Panc1 (cell line): ENCODE results near the gene ITGA3. TPM values are rescaled to one million over a fixed set of nuclear protein-coding genes. Genes with fewer than 3 reads are reported as not detected.

Experiments used
- ATAC-seq: fragments of 200-7000 bp; cut with Tn5 transposase; 2 replicates; pipeline ENCODE4 v1.9.1; 2020; ENCODE audit warnings: mild to moderate bottlenecking, moderate library complexity
- BruUV-seq: library from RNA; stranded (reverse); fragments of 400-500 nt; replicated peaks from 2 replicates; lab custom pipeline; 2021; lab: Mats Ljungman, UMichigan
- CTCF ChIA-PET: fragments of 300-600 bp; sonication (Branson Sonifier 250); formaldehyde crosslinking; loops from one replicate; lab custom pipeline; 2022; ENCODE audit warnings: antibody characterized with exemption; lab: Charles Lee
- POLR2A ChIA-PET: fragments of 300-600 bp; sonication (Branson Sonifier 250); formaldehyde crosslinking; loops from one replicate; lab custom pipeline; 2022; ENCODE audit warnings: antibody characterized with exemption; lab: Charles Lee
- DNase-seq: peaks from one replicate; pipeline ENCODE4 v3.0.0-alpha.2; 2010; ENCODE audit warnings: low read depth, low spot score
- H3K27ac ChIP-seq: 2 replicates; pipeline ENCODE4 v1.5.1; 2011; ENCODE audit warnings: mild to moderate bottlenecking, low read length, inconsistent platforms
- H3K27me3 ChIP-seq: fragments of 200-500 bp; sonication (Bioruptor generic); 2 replicates; pipeline ENCODE4 v1.6.0; 2014; ENCODE audit warnings: low read length, inconsistent platforms; ENCODE audit not compliant: control insufficient read depth, insufficient read depth
- H3K36me3 ChIP-seq: fragments of 200-500 bp; sonication (Bioruptor generic); 2 replicates; pipeline ENCODE4 v1.5.1; 2014; ENCODE audit warnings: inconsistent platforms, mild to moderate bottlenecking, low read length, moderate library complexity; ENCODE audit not compliant: control insufficient read depth, insufficient read depth
- H3K4me1 ChIP-seq: 2 replicates; pipeline ENCODE4 v1.5.1; 2011; ENCODE audit warnings: inconsistent platforms, mild to moderate bottlenecking, low read length, moderate library complexity; ENCODE audit not compliant: control insufficient read depth, insufficient read depth
- H3K4me3 ChIP-seq, 2 experiments: 2 replicates each; pipeline ENCODE4 v1.5.1; 2011 to 2012; ENCODE audit warnings: low read depth in 2 of 2, low read length in 2 of 2, mild to moderate bottlenecking in 2 of 2, inconsistent platforms in 1 of 2, moderate library complexity in 1 of 2
- H3K9me3 ChIP-seq: fragments of 200-500 bp; sonication (Bioruptor generic); 2 replicates; pipeline ENCODE4 v1.5.1; 2014; ENCODE audit warnings: low read depth, mild to moderate bottlenecking, inconsistent platforms, low read length, moderate library complexity; ENCODE audit not compliant: control insufficient read depth, insufficient read depth
- CTCF ChIP-seq: fragments of 450-650 bp; IDR thresholded peaks from 2 replicates; pipeline ENCODE4 v1.5.1; 2017; ENCODE audit warnings: mild to moderate bottlenecking
- POLR2AphosphoS5 ChIP-seq: IDR thresholded peaks from 2 replicates; pipeline ENCODE4 v1.6.1; 2012; ENCODE audit warnings: mild to moderate bottlenecking, low read depth, low read length, moderate library complexity
- REST ChIP-seq, 2 experiments: IDR thresholded peaks; 2 replicates each; pipeline ENCODE4 v1.6.1; 2011 to 2012; ENCODE audit warnings: low read depth in 2 of 2, control low read depth in 1 of 2, low read length in 1 of 2, mild to moderate bottlenecking in 1 of 2, moderate library complexity in 1 of 2; ENCODE audit not compliant: insufficient read depth in 1 of 2
- SIN3A ChIP-seq: IDR thresholded peaks from 2 replicates; pipeline ENCODE4 v1.6.1; 2012; ENCODE audit warnings: low read depth, mild to moderate bottlenecking, low read length, moderate library complexity, borderline replicate concordance; ENCODE audit not compliant: insufficient read depth
- TCF7L2 ChIP-seq: IDR thresholded peaks from 2 replicates; pipeline ENCODE4 v1.6.1; 2011; ENCODE audit warnings: mild to moderate bottlenecking, low read depth, low read length, inconsistent platforms
- in situ Hi-C: cut with HindIII; loops from 2 replicates; pipeline ENCODE4 v1.10.0; 2016; ENCODE audit warnings: low sequenced_read_pairs, low pct_unique_long_range_greater_than_20kb
- intact Hi-C: fragments of 100-400 bp; cut with micrococcal nuclease; formaldehyde crosslinking; loops from one replicate; pipeline ENCODE4 v1.10.0; 2022; ENCODE audit not compliant: unreplicated experiment
- total RNA-seq: library from RNA; stranded (reverse); gene quantifications from one replicate; pipeline ENCODE4 v1.2.1, GENCODE V29; 2021; ENCODE audit not compliant: unreplicated experiment

ITGA3 gene
- total RNA-seq, 1 experiment from 2014 or later: 439 TPM

DNA sequence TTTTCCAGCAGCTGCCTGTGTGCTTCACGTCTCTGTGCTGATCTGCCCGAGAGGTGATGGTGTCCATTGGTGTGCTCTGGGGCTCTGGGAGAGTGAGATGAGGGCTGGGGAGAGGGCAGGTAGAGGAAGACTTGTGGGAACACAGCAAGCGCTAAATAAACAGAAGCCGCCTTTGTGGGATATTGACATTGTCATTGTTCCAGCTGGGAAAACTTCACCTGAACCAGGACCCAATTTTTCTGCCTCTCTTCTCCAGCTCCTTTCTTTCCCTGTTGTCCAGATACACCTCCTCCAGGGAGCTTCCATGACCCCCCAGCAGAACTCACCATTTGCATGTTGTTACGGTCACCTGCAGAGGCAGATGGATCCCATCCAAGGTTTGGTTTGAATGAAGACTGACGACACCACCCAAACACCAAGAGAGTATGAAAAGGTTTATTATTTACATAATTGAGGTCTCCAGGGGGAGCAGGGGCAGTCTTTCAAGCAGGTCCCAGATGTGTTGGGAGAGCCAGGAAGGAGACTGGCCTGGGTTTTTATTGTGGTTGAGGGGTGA is 3.6 kb upstream of the ITGA3 start:
- POLR2A ChIA-PET: interaction anchor here (0.6 kb wide), 1 partner anchor 7 kb away, joined by 6 read pairs; no protein-coding TSS in a partner anchor
- TF ChIP-seq REST (IDR thresholded peaks at IDR 0.05; ENCODE audit: insufficient read depth in 1 of 2, low read depth in 2 of 2, low read length in 1 of 2) (no peak), TCF7L2 (no peak), SIN3A (no peak), POLR2AphosphoS5 (no peak), CTCF (no peak)
- peaks cover 8% of the 10 kb centered on the region; the same call in 1 of the 2 replicates for H3K36me3 ChIP-seq
- DNase-seq (no peak), ATAC-seq (no peak)
- peak overlapping the region; percentile 99 for H3K27ac ChIP-seq
- no TSS peak for BruUV-seq
- H3K4me1 ChIP-seq: peaks cover 69% of the 10 kb centered on the region
- intact Hi-C loops: no loop called here
- H3K4me3 ChIP-seq: 0 out of 4 replicates have a peak overlapping the region, but pooled peaks of 1 of the 2 experiments have one; percentile 1
- H3K27me3 ChIP-seq: no peaks in the 10 kb centered on the region
- H3K9me3 ChIP-seq: no peaks in the 10 kb centered on the region
- in situ Hi-C loops: no loop called here
- CTCF ChIA-PET: interaction anchor here (1.0 to 1.2 kb wide), 2 partner anchors 25 to 28 kb away, joined by 3 read pairs; no protein-coding TSS in a partner anchor

DNA sequence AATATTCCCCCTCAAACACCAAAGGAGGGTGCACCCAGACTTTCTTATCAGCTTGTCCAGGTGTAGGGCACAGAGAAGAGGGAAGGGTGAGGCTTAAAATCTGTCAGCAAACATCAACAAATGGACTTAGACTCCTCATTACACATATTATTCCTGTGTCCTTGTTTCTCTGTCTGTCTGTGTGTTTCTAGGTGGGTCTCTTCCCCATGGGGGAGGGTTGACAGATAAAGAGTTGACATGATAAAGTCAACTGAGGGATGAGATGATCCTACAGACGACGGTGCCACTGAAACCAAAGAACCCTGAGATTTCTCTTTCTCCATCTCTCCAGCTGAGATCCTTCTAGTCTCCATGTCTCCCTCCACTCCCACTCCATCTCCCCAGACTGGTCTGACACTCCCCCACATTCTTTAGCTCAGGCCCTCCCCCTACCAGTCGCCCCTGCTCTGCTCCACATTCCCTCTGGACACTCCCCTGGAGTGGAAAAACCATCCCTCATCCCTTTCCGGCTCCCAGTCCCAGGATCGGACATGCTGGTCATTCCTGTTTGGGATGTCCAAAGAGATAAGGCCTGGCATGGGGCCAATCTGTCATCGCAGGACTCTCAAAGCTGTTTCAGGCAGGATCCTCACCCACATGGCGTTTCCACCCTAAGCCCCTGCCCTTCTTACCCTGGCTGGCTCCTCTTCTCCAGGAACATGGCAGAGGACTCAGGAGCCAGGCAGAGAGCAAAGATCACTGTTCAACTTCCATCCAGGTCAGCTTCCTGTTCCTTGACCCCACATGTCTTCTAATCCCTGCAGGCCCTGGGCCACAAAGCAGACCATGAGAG is 2.9 kb upstream of the ITGA3 start:
- intact Hi-C loops (no loop called here), in situ Hi-C loops (no loop called here)
- Histone ChIP-seq H3K9me3 (no peaks in the 10 kb centered on the region), H3K4me3 (0 out of 4 replicates have a peak overlapping the region, but pooled peaks of 1 of the 2 experiments have one; percentile 2), H3K36me3 (peaks cover 8% of the 10 kb centered on the region; the same call in 1 of the 2 replicates), H3K27me3 (no peaks in the 10 kb centered on the region), H3K27ac (peak overlapping the region; percentile 99), H3K4me1 (peaks cover 69% of the 10 kb centered on the region)
- TF ChIP-seq REST (IDR thresholded peaks at IDR 0.05; ENCODE audit: insufficient read depth in 1 of 2, low read depth in 2 of 2, low read length in 1 of 2) (no peak), TCF7L2 (no peak), POLR2AphosphoS5 (no peak), CTCF (no peak), SIN3A (no peak)
- POLR2A ChIA-PET: interaction anchor here (0.6 kb wide), 1 partner anchor 110 kb away, joined by 3 read pairs; no protein-coding TSS in a partner anchor
- no peak for ATAC-seq
- BruUV-seq: no TSS peak
- CTCF ChIA-PET: interaction anchor here (1.0 to 1.2 kb wide), 2 partner anchors 26 to 27 kb away, joined by 3 read pairs; no protein-coding TSS in a partner anchor
- DNase-seq: no peak
